Mesenchymal stem cell (in vitro differentiated cells and primary cell): ENCODE measurements around the gene MMP24.

Experiments used
- DNase-seq: peaks from one replicate; pipeline ENCODE4 v3.0.0-alpha.2; 2013
- H2AFZ ChIP-seq: one replicate; pipeline ENCODE4 v1.6.1; 2013; ENCODE audit warnings: low read depth, mild to moderate bottlenecking, control low read depth, inconsistent platforms, low read length, moderate library complexity
- H2AK5ac ChIP-seq: 2 replicates; pipeline ENCODE4 v1.6.1; 2013; ENCODE audit warnings: low read length, moderate library complexity, mild to moderate bottlenecking, inconsistent platforms; ENCODE audit not compliant: severe bottlenecking
- H2BK120ac ChIP-seq: one replicate; pipeline ENCODE4 v1.6.1; 2013; ENCODE audit warnings: low read depth, mild to moderate bottlenecking, inconsistent platforms, low read length, moderate library complexity
- H2BK12ac ChIP-seq, 2 experiments: one replicate each; pipeline ENCODE4 v1.6.1; 2013; ENCODE audit warnings: inconsistent platforms in 2 of 2, low read length in 2 of 2, mild to moderate bottlenecking in 2 of 2, moderate library complexity in 2 of 2, control low read depth in 1 of 2
- H2BK15ac ChIP-seq: one replicate; pipeline ENCODE4 v1.6.1; 2013; ENCODE audit warnings: mild to moderate bottlenecking, low read depth, inconsistent platforms; ENCODE audit not compliant: poor library complexity, severe bottlenecking
- H2BK5ac ChIP-seq: 2 replicates; pipeline ENCODE4 v1.6.1; 2013; ENCODE audit warnings: low read depth, mild to moderate bottlenecking, low read length, control low read depth, inconsistent platforms; ENCODE audit not compliant: poor library complexity, severe bottlenecking
- H3K14ac ChIP-seq, 2 experiments: one replicate each; pipeline ENCODE4 v1.6.1; 2013; ENCODE audit warnings: inconsistent platforms in 2 of 2, low read length in 2 of 2, control low read depth in 1 of 2, mild to moderate bottlenecking in 1 of 2, moderate library complexity in 1 of 2
- H3K18ac ChIP-seq, 2 experiments: one replicate each; pipeline ENCODE4 v1.6.1; 2013; ENCODE audit warnings: inconsistent platforms in 2 of 2, low read length in 2 of 2, control low read depth in 1 of 2, low read depth in 1 of 2, mild to moderate bottlenecking in 1 of 2
- H3K23ac ChIP-seq, 2 experiments: one replicate each; pipeline ENCODE4 v1.6.1; 2013; ENCODE audit warnings: inconsistent platforms in 2 of 2, low read length in 2 of 2, mild to moderate bottlenecking in 2 of 2, moderate library complexity in 2 of 2, control low read depth in 1 of 2
- H3K27ac ChIP-seq: 2 replicates; pipeline ENCODE4 v1.5.1; 2013; ENCODE audit warnings: mild to moderate bottlenecking, moderate library complexity, low read length, control low read depth, inconsistent platforms; ENCODE audit not compliant: poor library complexity, severe bottlenecking
- H3K27me3 ChIP-seq, 2 experiments: 2 replicates each; pipeline versions ENCODE4 v1.6.1 to v1.7.0; 2013; ENCODE audit warnings: low read length in 2 of 2, mild to moderate bottlenecking in 2 of 2, moderate library complexity in 2 of 2, control low read depth in 1 of 2, inconsistent platforms in 1 of 2; ENCODE audit not compliant: control insufficient read depth in 1 of 2, insufficient read depth in 1 of 2
- H3K36me3 ChIP-seq, 2 experiments: 2 replicates each; pipeline versions ENCODE4 v1.6.1 to v1.7.0; 2013; ENCODE audit warnings: low read length in 2 of 2, control low read depth in 1 of 2, inconsistent platforms in 1 of 2, low read depth in 1 of 2, mild to moderate bottlenecking in 1 of 2; ENCODE audit not compliant: insufficient read depth in 2 of 2, control insufficient read depth in 1 of 2
- H3K4ac ChIP-seq, 2 experiments: one replicate each; pipeline ENCODE4 v1.6.1; 2013; ENCODE audit warnings: inconsistent platforms in 2 of 2, low read length in 2 of 2, mild to moderate bottlenecking in 2 of 2, moderate library complexity in 2 of 2, control low read depth in 1 of 2, low read depth in 1 of 2
- H3K4me1 ChIP-seq: 2 replicates; pipeline ENCODE4 v1.6.1; 2013; ENCODE audit warnings: low read depth, low read length, control low read depth; ENCODE audit not compliant: control insufficient read depth, insufficient read depth
- H3K4me2 ChIP-seq: 2 replicates; pipeline ENCODE4 v1.6.1; 2013; ENCODE audit warnings: low read length, mild to moderate bottlenecking, inconsistent platforms; ENCODE audit not compliant: poor library complexity, severe bottlenecking
- H3K4me3 ChIP-seq, 2 experiments: 2 replicates each; pipeline versions ENCODE4 v1.5.1 to v1.7.0; 2013; ENCODE audit warnings: low read length in 2 of 2, mild to moderate bottlenecking in 2 of 2, control low read depth in 1 of 2, low read depth in 1 of 2; ENCODE audit not compliant: insufficient read depth in 1 of 2
- H3K79me1 ChIP-seq: replicated peaks from 2 replicates; pipeline ENCODE4 v1.6.1; 2013; ENCODE audit warnings: mild to moderate bottlenecking, control low read depth, low read length, inconsistent platforms; ENCODE audit not compliant: poor library complexity, severe bottlenecking
- H3K9ac ChIP-seq: 2 replicates; pipeline ENCODE4 v1.7.0; 2013; ENCODE audit warnings: mild to moderate bottlenecking, low read length, moderate library complexity
- H3K9me3 ChIP-seq: 2 replicates; pipeline ENCODE4 v1.7.0; 2013; ENCODE audit warnings: mild to moderate bottlenecking, low read length; ENCODE audit not compliant: control insufficient read depth
- H4K8ac ChIP-seq: one replicate; pipeline ENCODE4 v1.6.1; 2013; ENCODE audit warnings: inconsistent platforms, mild to moderate bottlenecking, low read length, moderate library complexity
- H4K91ac ChIP-seq: one replicate; pipeline ENCODE4 v1.6.1; 2013; ENCODE audit warnings: mild to moderate bottlenecking, low read length, inconsistent platforms
- WGBS: methylation state at CpG from one replicate; pipeline ENCODE4 v1.1.7; 2013; ENCODE audit warnings: mixed read lengths; 5-methylcytosine and 5-hydroxymethylcytosine counted together

MMP24 gene

GRCh38 chr20:35207950-35208611 lies 18.4 kb upstream of the MMP24 start:
- Histone ChIP-seq H3K4me1 (no peaks in the 10 kb centered on the region), H2AK5ac (no peak overlapping the region), H3K27me3 (no peaks in the 10 kb centered on the region), H3K36me3 (no peaks in the 10 kb centered on the region), H3K9me3 (no peaks in the 10 kb centered on the region), H2BK12ac (peak overlapping the region in 1 of 2 experiments; percentile 23), H3K4me2 (peak overlapping the region; percentile 14), H3K27ac (peak overlapping the region; percentile 61), H3K4ac (peak overlapping the region in 1 of 2 experiments; percentile 35), H4K8ac (peak overlapping the region; percentile 19), H3K14ac (no peak overlapping the region), H2BK120ac (no peak overlapping the region), H4K91ac (no peak overlapping the region), H3K9ac (peak overlapping the region; percentile 61), H2AFZ (peak overlapping the region; percentile 69), H2BK15ac (no peak overlapping the region), H2BK5ac (no peak overlapping the region), H3K18ac (no peak overlapping the region), H3K23ac (peak overlapping the region in 1 of 2 experiments; percentile 23), H3K79me1 (no peaks in the 10 kb centered on the region), H3K4me3 (peak overlapping the region in 1 of 2 experiments; percentile 49)
- WGBS = 41% methylated on average over 8 of the region's 8 CpGs
- peak; percentile 81 for DNase-seq

- no peak overlapping the region for H3K4me3 ChIP-seq
- H3K4me1 ChIP-seq = no peaks in the 10 kb centered on the region
- no peaks in the 10 kb centered on the region for H3K9me3 ChIP-seq
- H3K23ac ChIP-seq = no peak overlapping the region
- H3K9ac ChIP-seq = no peak overlapping the region
- H2BK15ac ChIP-seq = peak overlapping the region; percentile 48
- WGBS = 81% methylated on average over 4 of the region's 12 CpGs
- H2BK120ac ChIP-seq = no peak overlapping the region
- peak overlapping the region; percentile 39 for H2BK5ac ChIP-seq
- H3K79me1 ChIP-seq = no peaks in the 10 kb centered on the region
- H4K8ac ChIP-seq = no peak overlapping the region
- H2AFZ ChIP-seq = no peak overlapping the region
- H3K27ac ChIP-seq = peak overlapping the region; percentile 86
- H2BK12ac ChIP-seq = no peak overlapping the region
- no peak overlapping the region for H2AK5ac ChIP-seq
- H3K4ac ChIP-seq = no peak overlapping the region
- H4K91ac ChIP-seq = no peak overlapping the region
- no peak overlapping the region for H3K4me2 ChIP-seq
- no peaks in the 10 kb centered on the region for H3K27me3 ChIP-seq
- no peak overlapping the region for H3K18ac ChIP-seq
- peak; percentile 26 for DNase-seq
- H3K36me3 ChIP-seq = no peaks in the 10 kb centered on the region
- H3K14ac ChIP-seq = no peak overlapping the region
These were observed 11.2 kb upstream of the MMP24 start for GRCh38 chr20:35215066-35215956.

GRCh38 chr20:35216541-35216940 lies 9.9 kb upstream of the MMP24 start:
- no peak overlapping the region for H3K14ac ChIP-seq
- H3K9ac ChIP-seq = no peak overlapping the region
- H3K4ac ChIP-seq = no peak overlapping the region
- no peaks in the 10 kb centered on the region for H3K36me3 ChIP-seq
- H3K23ac ChIP-seq = no peak overlapping the region
- no peak overlapping the region for H2BK120ac ChIP-seq
- H2BK5ac ChIP-seq = no peak overlapping the region
- H3K79me1 ChIP-seq = no peaks in the 10 kb centered on the region
- no peak overlapping the region for H3K4me3 ChIP-seq
- peak overlapping the region; percentile 4 for H2AK5ac ChIP-seq
- no peak for DNase-seq
- H2AFZ ChIP-seq = no peak overlapping the region
- H3K18ac ChIP-seq = no peak overlapping the region
- no peaks in the 10 kb centered on the region for H3K9me3 ChIP-seq
- no peaks in the 10 kb centered on the region for H3K27me3 ChIP-seq
- H3K4me1 ChIP-seq = no peaks in the 10 kb centered on the region
- no peak overlapping the region for H2BK15ac ChIP-seq
- H3K27ac ChIP-seq = no peak overlapping the region
- no peak overlapping the region for H2BK12ac ChIP-seq
- H4K91ac ChIP-seq = no peak overlapping the region
- no peak overlapping the region for H3K4me2 ChIP-seq
- 76% methylated on average over 5 of the region's 5 CpGs for WGBS
- H4K8ac ChIP-seq = no peak overlapping the region

- H3K4me1 ChIP-seq = peaks cover 12% of the 10 kb centered on the region
- H3K27ac ChIP-seq = no peak overlapping the region
- no peak overlapping the region for H3K4me2 ChIP-seq
- no peak for DNase-seq
- H2BK120ac ChIP-seq = no peak overlapping the region
- H4K91ac ChIP-seq = no peak overlapping the region
- no peak overlapping the region for H3K4ac ChIP-seq
- no peaks in the 10 kb centered on the region for H3K9me3 ChIP-seq
- no peak overlapping the region for H2AFZ ChIP-seq
- no peak overlapping the region for H2AK5ac ChIP-seq
- H3K79me1 ChIP-seq = peaks cover 2% of the 10 kb centered on the region
- no peaks in the 10 kb centered on the region for H3K36me3 ChIP-seq
- no peak overlapping the region for H4K8ac ChIP-seq
- no peak overlapping the region for H3K4me3 ChIP-seq
- H3K9ac ChIP-seq = no peak overlapping the region
- no peak overlapping the region for H3K18ac ChIP-seq
- 95% methylated on average over 5 of the region's 5 CpGs for WGBS
- peaks cover 30 to 32% of the 10 kb centered on the region in 2 experiments for H3K27me3 ChIP-seq
- no peak overlapping the region for H3K23ac ChIP-seq
- no peak overlapping the region for H2BK15ac ChIP-seq
- H3K14ac ChIP-seq = no peak overlapping the region
- H2BK5ac ChIP-seq = no peak overlapping the region
- no peak overlapping the region for H2BK12ac ChIP-seq
These were observed 2.5 kb upstream of the MMP24 start for GRCh38 chr20:35223941-35224340.
